Neutrophil (primary cell): ENCODE measurements around the gene KCNMB4.

ENCODE experiments used
- H3K27ac ChIP-seq: fragments of 200-600 bp; sonication (generic); 2 replicates; pipeline ENCODE4 v1.5.1; 2016; ENCODE audit warnings: mild to moderate bottlenecking, moderate library complexity
- H3K27me3 ChIP-seq: fragments of 200-600 bp; sonication (generic); 2 replicates; pipeline ENCODE4 v1.6.0; 2016; ENCODE audit warnings: mild to moderate bottlenecking
- H3K36me3 ChIP-seq: fragments of 200-600 bp; sonication (generic); 2 replicates; pipeline ENCODE4 v1.5.1; 2017
- H3K4me1 ChIP-seq, 2 experiments: fragments of 200-600 bp in 1 of 2; sonication (generic) in 1 of 2; 1 replicate in 1 of 2; 2 replicates in 1 of 2; pipeline versions ENCODE4 v1.5.1 to v1.6.1; 2013 to 2016; ENCODE audit warnings: low read depth in 1 of 2, low read length in 1 of 2, mild to moderate bottlenecking in 1 of 2, moderate library complexity in 1 of 2; ENCODE audit not compliant: control insufficient read depth in 1 of 2, insufficient read depth in 1 of 2
- H3K4me3 ChIP-seq, 2 experiments: fragments of 200-600 bp in 1 of 2; sonication (generic) in 1 of 2; 1 replicate in 1 of 2; 2 replicates in 1 of 2; pipeline ENCODE4 v1.5.1; 2013 to 2016; ENCODE audit warnings: low read depth in 1 of 2, low read length in 1 of 2, mild to moderate bottlenecking in 1 of 2, moderate library complexity in 1 of 2
- H3K9me3 ChIP-seq: fragments of 200-600 bp; sonication (generic); 2 replicates; pipeline ENCODE4 v1.5.1; 2016
- CTCF ChIP-seq: fragments of 200-600 bp; sonication (generic); IDR thresholded peaks from 2 replicates; pipeline ENCODE4 v1.5.1; 2016; ENCODE audit warnings: antibody characterized with exemption

The KCNMB4 gene

GRCh38 chr12:70353780-70354660 is 12.1 kb upstream of the KCNMB4 start:
- TF ChIP-seq CTCF: no peak
- peaks cover 5% of the 10 kb centered on the region for H3K36me3 ChIP-seq
- H3K4me3 ChIP-seq: peak overlapping the region in 1 of 2 experiments; percentile 16
- peaks cover 23 to 24% of the 10 kb centered on the region in 2 experiments for H3K4me1 ChIP-seq
- H3K9me3 ChIP-seq: no peaks in the 10 kb centered on the region
- peak overlapping the region; percentile 70 for H3K27ac ChIP-seq
- no peaks in the 10 kb centered on the region for H3K27me3 ChIP-seq

- Histone ChIP-seq H3K9me3 (no peaks in the 10 kb centered on the region), H3K4me3 (peak overlapping the region in 1 of 2 experiments; percentile 12), H3K27ac (peak overlapping the region; percentile 70), H3K4me1 (peaks cover 23 to 24% of the 10 kb centered on the region in 2 experiments), H3K27me3 (no peaks in the 10 kb centered on the region), H3K36me3 (peaks cover 5% of the 10 kb centered on the region)
- no peak for TF ChIP-seq CTCF
Observed at GRCh38 chr12:70354787-70355186, 11.3 kb upstream of the KCNMB4 start.

- H3K4me3 ChIP-seq: no peak overlapping the region
- peaks cover 23 to 24% of the 10 kb centered on the region in 2 experiments for H3K4me1 ChIP-seq
- peaks cover 6% of the 10 kb centered on the region for H3K27me3 ChIP-seq
- no peak overlapping the region for H3K27ac ChIP-seq
- no peaks in the 10 kb centered on the region for H3K9me3 ChIP-seq
- H3K36me3 ChIP-seq: no peaks in the 10 kb centered on the region
- no peak for TF ChIP-seq CTCF
Observed at GRCh38 chr12:70355972-70356371, 10.1 kb upstream of the KCNMB4 start.

DNA sequence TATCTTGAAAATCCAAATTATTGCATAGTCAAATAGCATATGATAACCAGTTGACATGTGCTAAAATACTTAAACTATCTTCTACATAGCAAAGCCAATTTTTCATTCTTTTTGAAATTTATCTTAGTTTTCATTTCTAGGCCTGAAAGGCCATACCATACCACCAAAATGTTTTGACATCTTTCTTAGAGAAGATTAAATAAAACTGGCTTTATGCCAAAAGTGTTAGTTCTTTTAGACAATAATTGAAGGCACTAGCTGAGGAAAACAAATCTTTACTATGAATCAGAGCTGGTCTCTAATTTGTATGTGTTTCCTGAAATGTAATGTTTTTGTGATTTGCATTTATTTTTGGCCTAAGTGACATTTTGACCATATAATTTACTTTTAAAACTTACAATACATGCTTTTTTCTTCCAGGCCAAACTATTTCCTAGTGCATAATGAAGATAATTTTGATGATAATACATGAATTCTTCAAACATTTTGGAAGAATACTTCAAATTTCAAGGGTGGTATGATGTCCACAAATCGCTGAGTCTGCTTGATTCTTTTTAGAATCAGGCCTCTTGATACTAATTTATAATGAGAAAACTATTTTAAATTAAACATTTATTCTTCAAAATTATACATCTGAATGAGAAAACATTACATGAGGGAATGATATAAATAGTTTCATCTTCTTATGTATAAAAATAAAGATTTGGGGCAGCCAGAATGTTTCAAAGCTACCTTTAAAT is 6.5 kb upstream of the KCNMB4 start:
- Histone ChIP-seq H3K27me3 (peaks cover 42% of the 10 kb centered on the region), H3K9me3 (no peaks in the 10 kb centered on the region)
- no peak for TF ChIP-seq CTCF

DNA sequence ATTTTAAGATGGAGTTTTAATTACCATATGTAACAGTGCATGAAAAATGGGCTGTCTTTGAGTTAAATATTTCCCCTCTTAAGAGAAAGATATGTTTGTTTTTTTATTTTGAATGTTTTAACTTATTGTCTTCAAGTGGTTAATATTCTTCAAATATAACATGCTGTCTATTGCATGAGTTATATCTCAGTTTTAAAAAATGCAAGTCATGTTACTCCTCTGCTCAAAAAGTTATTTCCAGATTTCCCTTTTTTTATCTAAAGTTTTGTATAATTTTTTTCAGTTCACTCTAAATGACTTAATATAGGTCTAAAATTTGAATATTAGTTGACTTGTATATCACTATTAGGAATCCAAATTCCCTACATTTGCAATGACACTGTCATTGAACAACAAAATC is 5.9 kb upstream of the KCNMB4 start:
- Histone ChIP-seq H3K4me3 (no peak overlapping the region), H3K4me1 (peaks cover 6 to 7% of the 10 kb centered on the region in 2 experiments), H3K27ac (no peak overlapping the region), H3K36me3 (no peaks in the 10 kb centered on the region), H3K27me3 (peaks cover 48% of the 10 kb centered on the region), H3K9me3 (no peaks in the 10 kb centered on the region)
- TF ChIP-seq CTCF: no peak

More for the DNA sequence above, 6.5 kb upstream of the KCNMB4 start:
- Histone ChIP-seq H3K27ac (no peak overlapping the region), H3K36me3 (no peaks in the 10 kb centered on the region), H3K4me3 (no peak overlapping the region), H3K4me1 (peaks cover 9% of the 10 kb centered on the region in 2 experiments)
